Tracheal epithelial cell (primary cell): ENCODE data around the gene BMAL1. TPM values are rescaled to one million over a fixed set of nuclear protein-coding genes. Genes with fewer than 3 reads are reported as not detected.

Experiments
- total RNA-seq: library from RNA; depleted of rRNA; stranded (reverse); fragments of >200 nt; gene quantifications from 2 replicates; pipeline ENCODE4 v1.2.1, GENCODE V29; 2014

BMAL1 gene
- total RNA-seq = 14.2 and 20.2 TPM in 2 replicates

DNA sequence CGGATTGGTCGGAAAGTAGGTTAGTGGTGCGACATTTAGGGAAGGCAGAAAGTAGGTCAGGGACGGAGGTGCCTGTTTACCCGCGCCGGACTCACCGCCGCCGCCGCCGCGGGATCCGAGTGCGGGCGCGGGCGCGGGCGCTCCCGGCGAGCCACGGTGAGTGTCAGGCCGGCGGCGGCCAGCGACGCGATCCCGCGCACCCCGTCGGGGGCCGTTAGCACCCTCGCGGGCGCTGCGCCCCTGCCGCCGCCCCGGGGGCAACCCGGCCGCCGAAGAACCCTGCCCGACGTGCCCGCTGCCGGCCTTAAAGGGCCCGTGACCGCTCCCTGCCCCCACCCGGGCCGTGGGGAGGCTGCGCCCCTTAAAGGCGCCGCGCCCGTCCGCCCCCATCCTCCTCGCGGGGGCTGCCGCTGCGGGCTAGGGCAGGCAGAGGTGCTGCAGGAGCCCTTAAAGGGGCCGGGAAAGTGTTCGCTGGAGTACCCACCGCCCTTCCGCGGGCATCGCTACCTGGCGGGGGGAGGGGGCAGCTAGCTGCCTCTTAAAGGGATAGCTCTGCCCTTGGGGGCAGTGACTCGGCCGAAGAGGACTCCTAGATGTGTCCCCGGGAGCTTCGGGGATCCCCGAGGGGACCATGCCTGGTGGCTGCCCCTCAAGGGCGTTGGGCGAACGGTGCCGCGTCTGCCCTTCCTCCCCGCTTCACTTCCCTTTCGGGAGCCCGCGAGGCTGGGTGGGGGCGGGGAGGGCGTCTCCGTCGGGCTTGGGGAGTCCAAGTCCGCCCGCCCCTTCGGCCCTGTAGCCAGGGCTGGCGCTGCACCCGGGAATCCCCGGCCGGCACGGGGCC, at the start of gene BMAL1:
Gene BMAL1, plus strand, starts transcription at position 23 of the 841 bp plus-strand sequence. CDS start 76,519 bp downstream, outside the sequence.

Other genes starting within 250 kb of the BMAL1 start
- 107 and 130 TPM in 2 replicates for gene BTBD10, start 185.4 kb downstream of the BMAL1 start, total RNA-seq
- gene PTH, start 218.2 kb downstream of the BMAL1 start, total RNA-seq = not detected in 2 replicates